Stimulated activated naive B cell treated with anti-CD40 and anti-IgM and Interleukin-4, amounts not matched to agents 10 μg/mL and 1 μg/mL and 100 μg/mL, for 72 hours (primary cell): ENCODE data around the gene CD4.

Source experiments
- ATAC-seq, 2 donors: fragments of 150-1000 bp; cut with Tn5 transposase; replicated peaks; 2 replicates each; pipeline ENCODE4 v1.10.0; 2021; ENCODE audit warnings: moderate library complexity in 1 of 2
- DNase-seq: peaks from one replicate; pipeline ENCODE4 v3.0.0; 2021
- H3K27ac Mint-ChIP-seq: one replicate; pipeline ENCODE4 v1.8.0; 2022; ENCODE audit warnings: mild to moderate bottlenecking, mixed read lengths
- H3K27me3 Mint-ChIP-seq, 2 donors: one replicate each; pipeline ENCODE4 v1.8.0; 2022; ENCODE audit warnings: mixed read lengths in 2 of 2
- H3K36me3 Mint-ChIP-seq, 2 donors: one replicate each; pipeline ENCODE4 v1.8.0; 2022; ENCODE audit warnings: mixed read lengths in 2 of 2, mild to moderate bottlenecking in 1 of 2
- H3K4me1 Mint-ChIP-seq, 2 donors: one replicate each; pipeline ENCODE4 v1.8.0; 2022; ENCODE audit warnings: mixed read lengths in 2 of 2, mild to moderate bottlenecking in 1 of 2
- H3K4me3 Mint-ChIP-seq, 2 donors: one replicate each; pipeline ENCODE4 v1.8.0; 2022; ENCODE audit warnings: mild to moderate bottlenecking in 2 of 2, mixed read lengths in 2 of 2, moderate library complexity in 1 of 2
- H3K9me3 Mint-ChIP-seq, 2 donors: one replicate each; pipeline ENCODE4 v1.8.0; 2022; ENCODE audit warnings: mixed read lengths in 2 of 2, mild to moderate bottlenecking in 1 of 2

Gene CD4

DNA sequence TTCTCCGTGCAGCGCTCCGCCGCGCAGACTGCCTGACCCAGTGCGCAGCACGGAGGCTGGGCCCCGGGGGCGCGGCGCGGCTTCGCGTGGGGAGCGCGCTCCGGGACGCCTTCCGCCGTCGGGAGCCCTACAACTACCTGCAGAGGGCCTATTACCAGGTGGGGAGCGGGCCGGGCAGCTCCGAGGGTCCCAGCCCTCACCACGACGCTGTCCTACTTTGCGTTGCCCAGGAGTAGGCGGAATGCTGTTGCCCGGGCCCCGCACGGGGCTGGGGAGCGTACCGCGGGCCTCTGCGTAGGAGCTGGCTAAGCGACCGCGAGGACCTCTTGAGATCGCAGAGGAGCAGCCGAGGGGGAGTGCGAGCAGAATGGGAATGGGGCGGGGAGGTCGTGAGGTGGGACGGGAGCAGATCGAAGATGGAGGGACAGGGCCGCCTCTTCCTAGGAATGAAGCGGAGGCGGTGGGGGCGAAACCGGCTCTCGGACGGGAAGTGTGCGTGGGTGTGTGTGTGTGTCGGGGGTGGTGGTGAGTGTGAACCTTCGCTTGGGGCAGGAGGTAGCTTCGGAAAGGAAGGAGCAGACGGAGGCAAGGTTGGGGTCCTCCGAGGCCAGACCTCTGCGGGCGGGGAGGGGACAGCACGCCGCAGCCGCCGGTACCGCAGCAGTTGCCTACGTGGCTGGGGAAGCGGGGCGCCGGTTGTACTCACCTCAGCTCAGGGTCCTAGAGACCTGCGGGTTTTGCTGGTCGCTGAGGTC lies 39.6 kb downstream of the CD4 start:
- Mint-ChIP-seq H3K4me3 (peak overlapping the region; percentile 78 to 85), H3K36me3 (no peaks in the 10 kb centered on the region), H3K27me3 (peaks cover 74 to 90% of the 10 kb centered on the region in 2 donors), H3K27ac (peak overlapping the region; percentile 76), H3K9me3 (no peaks in the 10 kb centered on the region), H3K4me1 (peaks cover 21 to 30% of the 10 kb centered on the region in 2 donors)
- ATAC-seq: peak; percentile 43 to 59
- no peak for DNase-seq

DNA sequence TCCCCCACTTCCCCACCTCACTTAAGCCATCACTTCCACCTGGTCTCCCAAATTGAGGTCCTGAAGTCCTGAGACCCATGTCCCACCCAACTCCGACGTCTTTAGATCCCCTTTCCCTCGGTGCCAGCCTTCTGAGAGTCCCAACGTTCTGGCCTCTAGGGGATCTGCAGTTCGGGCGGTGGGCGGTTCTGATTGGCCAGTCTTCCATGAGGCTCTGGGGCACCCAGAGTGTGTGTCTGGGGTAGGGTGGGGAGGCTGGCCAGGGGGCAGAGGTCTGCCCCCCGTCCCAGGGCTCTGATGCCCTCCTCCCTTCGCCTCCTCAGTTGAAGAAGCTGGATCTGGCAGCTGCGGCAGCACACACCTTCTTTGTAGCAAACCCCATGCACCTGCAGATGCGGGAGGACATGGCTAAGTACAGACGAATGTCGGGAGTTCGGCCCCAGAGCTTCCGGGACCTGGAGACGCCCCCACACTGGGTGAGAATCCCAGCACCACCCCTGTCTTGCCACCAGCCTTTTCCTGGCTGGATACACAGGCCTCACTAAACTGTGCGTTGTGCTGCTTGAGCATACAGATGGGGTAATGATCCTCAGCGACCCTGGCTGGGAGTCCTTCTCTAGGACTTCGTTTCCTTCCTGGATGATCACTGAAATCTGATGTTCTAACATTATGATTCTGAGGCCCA lies 40.4 kb downstream of the CD4 start:
- Mint-ChIP-seq H3K27ac (peak overlapping the region; percentile 76), H3K4me3 (peak overlapping the region; percentile 78 to 85), H3K4me1 (peaks cover 21 to 30% of the 10 kb centered on the region in 2 donors), H3K36me3 (no peaks in the 10 kb centered on the region), H3K27me3 (peaks cover 71 to 85% of the 10 kb centered on the region in 2 donors), H3K9me3 (no peaks in the 10 kb centered on the region)
- no peak for DNase-seq
- no peak for ATAC-seq

DNA sequence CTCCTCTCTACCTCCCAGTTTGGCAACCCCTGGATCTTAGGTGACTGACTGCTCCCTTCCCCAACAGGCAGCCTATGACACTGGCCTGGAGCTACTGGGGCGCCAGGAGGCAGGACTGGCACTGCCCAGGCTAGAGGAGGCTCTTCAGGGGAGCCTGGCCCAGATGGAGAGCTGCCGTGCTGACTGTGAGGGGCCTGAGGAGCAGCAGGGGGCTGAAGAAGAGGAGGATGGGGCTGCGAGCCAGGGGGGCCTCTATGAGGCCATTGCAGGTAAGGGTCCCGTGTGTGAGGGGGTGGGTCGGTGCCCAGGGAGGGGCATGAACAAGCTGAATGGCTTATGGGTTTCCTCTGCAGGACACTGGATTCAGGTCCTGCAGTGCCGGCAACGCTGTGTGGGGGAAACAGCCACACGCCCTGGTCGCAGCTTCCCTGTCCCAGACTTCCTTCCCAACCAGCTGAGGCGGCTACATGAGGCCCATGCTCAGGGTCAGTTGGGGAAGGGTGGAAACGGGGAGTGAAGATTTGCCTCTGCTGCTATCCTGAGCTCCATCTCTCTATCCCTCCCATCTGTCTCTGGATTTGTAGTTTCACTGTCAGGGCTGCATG lies 41.1 kb downstream of the CD4 start:
- no peaks in the 10 kb centered on the region for H3K9me3 Mint-ChIP-seq
- no peak overlapping the region for H3K27ac Mint-ChIP-seq
- H3K27me3 Mint-ChIP-seq: peaks cover 64 to 83% of the 10 kb centered on the region in 2 donors
- no peak for ATAC-seq
- H3K4me3 Mint-ChIP-seq: no peak overlapping the region
- H3K4me1 Mint-ChIP-seq: peaks cover 19 to 28% of the 10 kb centered on the region in 2 donors
- DNase-seq: no peak
- no peaks in the 10 kb centered on the region for H3K36me3 Mint-ChIP-seq

DNA sequence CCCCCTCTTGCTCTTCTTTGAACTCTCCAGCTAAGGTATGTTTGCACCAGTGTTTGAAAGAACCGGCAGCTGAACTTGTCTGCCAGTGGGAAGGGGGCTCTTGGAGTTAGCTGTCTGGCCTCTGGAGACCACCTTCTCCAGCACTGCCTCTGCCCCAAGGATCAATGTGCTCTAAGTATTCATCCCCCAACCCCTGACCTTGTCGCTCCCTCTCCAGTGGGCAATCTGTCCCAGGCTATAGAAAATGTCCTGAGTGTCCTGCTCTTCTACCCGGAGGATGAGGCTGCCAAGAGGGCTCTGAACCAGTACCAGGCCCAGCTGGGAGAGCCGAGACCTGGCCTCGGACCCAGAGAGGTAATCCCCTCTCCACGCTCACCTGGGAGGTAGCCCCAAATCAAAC lies 41.7 kb downstream of the CD4 start:
- Mint-ChIP-seq H3K36me3 (no peaks in the 10 kb centered on the region), H3K27me3 (peaks cover 59 to 77% of the 10 kb centered on the region in 2 donors), H3K4me3 (no peak overlapping the region), H3K9me3 (no peaks in the 10 kb centered on the region), H3K4me1 (peaks cover 20 to 25% of the 10 kb centered on the region in 2 donors), H3K27ac (no peak overlapping the region)
- DNase-seq (no peak), ATAC-seq (no peak)

DNA sequence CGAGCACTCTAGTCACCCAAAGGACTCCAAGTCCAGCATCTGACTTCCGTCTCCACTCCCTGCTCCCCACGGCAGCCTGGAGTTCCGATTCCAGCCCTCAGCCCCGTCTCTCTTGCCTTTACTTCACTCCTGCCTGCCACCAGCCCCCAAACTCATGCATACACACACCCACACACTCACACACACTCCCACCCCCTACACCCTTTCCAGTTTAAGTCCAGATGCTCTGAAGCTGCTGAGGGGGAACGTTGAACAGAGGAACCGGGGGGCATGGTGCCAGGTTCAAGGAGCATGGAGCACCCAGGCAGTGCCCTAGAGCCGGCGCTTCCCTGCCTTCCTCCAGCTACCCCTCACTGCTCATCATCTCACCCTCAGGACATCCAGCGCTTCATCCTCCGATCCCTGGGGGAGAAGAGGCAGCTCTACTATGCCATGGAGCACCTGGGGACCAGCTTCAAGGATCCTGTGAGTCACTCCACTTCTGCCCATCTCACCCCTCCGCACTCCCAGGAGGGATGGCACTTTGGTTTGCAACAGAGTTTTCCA lies 42.2 kb downstream of the CD4 start:
- H3K4me3 Mint-ChIP-seq: no peak overlapping the region
- ATAC-seq (no peak), DNase-seq (no peak)
- peaks cover 20 to 25% of the 10 kb centered on the region in 2 donors for H3K4me1 Mint-ChIP-seq
- peaks cover 54 to 71% of the 10 kb centered on the region in 2 donors for H3K27me3 Mint-ChIP-seq
- no peak overlapping the region for H3K27ac Mint-ChIP-seq
- no peaks in the 10 kb centered on the region for H3K9me3 Mint-ChIP-seq
- no peaks in the 10 kb centered on the region for H3K36me3 Mint-ChIP-seq

DNA sequence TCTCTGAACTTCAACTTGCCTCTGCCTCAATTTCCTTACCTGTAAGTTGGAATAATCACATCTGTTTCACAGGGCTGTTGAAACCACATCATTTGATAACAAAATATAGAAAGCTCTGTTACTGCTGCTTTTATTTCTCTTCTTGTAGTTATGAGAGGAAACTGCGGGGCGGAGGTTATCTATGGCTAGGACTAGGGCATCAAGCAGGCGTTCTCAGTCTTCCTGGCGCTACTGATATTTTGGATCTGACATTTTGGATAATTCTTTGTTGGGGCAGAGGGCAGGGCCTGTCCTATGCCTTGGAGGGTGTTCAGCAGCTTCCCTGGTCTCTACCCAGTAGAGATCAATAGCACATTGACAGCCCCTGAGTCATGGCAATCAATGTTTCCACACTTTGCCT lies 42.8 kb downstream of the CD4 start:
- DNase-seq (no peak), ATAC-seq (no peak)
- Mint-ChIP-seq H3K36me3 (no peaks in the 10 kb centered on the region), H3K4me1 (peaks cover 20 to 23% of the 10 kb centered on the region in 2 donors), H3K4me3 (no peak overlapping the region), H3K27me3 (peaks cover 48 to 65% of the 10 kb centered on the region in 2 donors), H3K9me3 (no peaks in the 10 kb centered on the region), H3K27ac (no peak overlapping the region)

DNA sequence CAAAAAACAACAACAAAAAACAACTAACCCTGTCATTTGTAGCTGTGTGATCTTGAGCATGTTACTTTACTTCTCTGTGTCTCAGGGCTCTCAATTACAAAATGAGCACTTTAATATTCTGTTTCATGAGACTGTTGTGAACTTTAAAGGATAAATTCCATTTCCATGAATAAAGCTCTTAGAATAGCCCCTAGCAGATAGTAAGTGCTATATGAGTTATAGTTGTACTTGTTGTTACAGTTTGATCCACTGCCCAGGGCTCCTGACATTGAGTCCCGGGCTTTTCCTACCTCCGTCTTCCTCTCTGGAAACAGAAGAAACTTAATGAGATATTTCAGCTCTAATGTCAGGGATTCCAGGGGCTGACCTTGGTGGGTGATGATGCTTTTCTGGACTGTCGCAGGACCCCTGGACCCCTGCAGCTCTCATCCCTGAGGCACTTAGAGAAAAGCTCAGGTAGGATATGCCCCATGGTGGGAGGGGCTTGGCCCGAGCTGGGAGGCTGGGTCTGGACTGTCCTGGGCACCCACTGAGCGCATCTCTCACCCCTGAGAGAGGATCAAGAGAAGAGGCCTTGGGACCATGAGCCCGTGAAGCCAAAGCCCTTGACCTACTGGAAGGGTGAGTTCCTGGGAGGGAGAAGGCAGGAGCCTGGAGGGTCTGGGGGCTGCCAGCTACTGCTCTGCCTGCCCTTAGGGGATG lies 44.0 kb downstream of the CD4 start:
- no peak for ATAC-seq
- Mint-ChIP-seq H3K9me3 (no peaks in the 10 kb centered on the region), H3K4me1 (peaks cover 11 to 12% of the 10 kb centered on the region in 2 donors), H3K4me3 (no peak overlapping the region), H3K27ac (no peak overlapping the region), H3K27me3 (peaks cover 37 to 53% of the 10 kb centered on the region in 2 donors), H3K36me3 (no peaks in the 10 kb centered on the region)
- DNase-seq: no peak

DNA sequence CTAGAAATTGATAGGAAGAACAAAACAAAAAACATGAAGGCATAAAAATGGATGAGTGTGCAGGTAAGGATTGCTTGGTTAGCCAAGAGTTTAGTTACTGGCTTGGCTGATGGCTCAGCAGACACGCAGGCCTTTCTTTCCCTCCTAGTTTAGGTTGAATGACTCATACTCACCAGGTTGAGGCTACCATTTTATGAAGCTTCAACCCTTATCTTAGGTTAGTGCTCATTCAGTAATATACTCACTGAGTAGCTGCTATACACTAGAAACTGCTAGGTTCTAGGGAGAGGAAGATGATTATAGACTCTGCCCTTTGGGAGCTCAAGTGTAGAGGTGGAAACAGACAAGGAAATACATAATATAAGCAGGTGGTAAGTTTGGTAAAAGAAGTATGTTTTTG lies 44.9 kb downstream of the CD4 start:
- H3K9me3 Mint-ChIP-seq: no peaks in the 10 kb centered on the region
- H3K36me3 Mint-ChIP-seq: no peaks in the 10 kb centered on the region
- H3K27ac Mint-ChIP-seq: no peak overlapping the region
- H3K4me3 Mint-ChIP-seq: no peak overlapping the region
- DNase-seq: no peak
- peaks cover 5 to 11% of the 10 kb centered on the region in 2 donors for H3K4me1 Mint-ChIP-seq
- H3K27me3 Mint-ChIP-seq: peaks cover 31 to 46% of the 10 kb centered on the region in 2 donors
- no peak for ATAC-seq

DNA sequence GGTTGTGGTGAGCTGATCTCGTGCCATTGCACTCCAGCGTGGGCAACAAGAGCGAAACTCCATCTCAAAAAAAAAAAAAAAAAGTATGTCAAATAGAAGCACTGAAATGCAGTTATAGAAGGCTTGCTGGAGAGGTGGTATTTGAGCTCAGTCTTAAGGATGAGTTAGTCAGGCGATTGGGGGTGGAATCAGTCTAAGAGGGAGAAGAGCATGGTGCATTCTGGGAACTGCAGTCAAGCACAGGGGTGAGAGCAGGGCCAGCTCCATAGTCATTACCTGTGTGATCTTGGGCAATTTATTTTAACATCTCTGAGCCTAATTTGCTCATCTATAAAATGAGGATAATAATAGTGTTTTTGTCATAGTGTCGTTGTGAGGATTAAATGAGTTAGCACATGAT lies 45.5 kb downstream of the CD4 start:
- ATAC-seq (no peak), DNase-seq (no peak)
- Mint-ChIP-seq H3K27ac (no peak overlapping the region), H3K27me3 (peaks cover 27 to 40% of the 10 kb centered on the region in 2 donors), H3K9me3 (no peaks in the 10 kb centered on the region), H3K4me3 (no peak overlapping the region), H3K36me3 (no peaks in the 10 kb centered on the region), H3K4me1 (peaks cover 0 to 8% of the 10 kb centered on the region in 2 donors)

DNA sequence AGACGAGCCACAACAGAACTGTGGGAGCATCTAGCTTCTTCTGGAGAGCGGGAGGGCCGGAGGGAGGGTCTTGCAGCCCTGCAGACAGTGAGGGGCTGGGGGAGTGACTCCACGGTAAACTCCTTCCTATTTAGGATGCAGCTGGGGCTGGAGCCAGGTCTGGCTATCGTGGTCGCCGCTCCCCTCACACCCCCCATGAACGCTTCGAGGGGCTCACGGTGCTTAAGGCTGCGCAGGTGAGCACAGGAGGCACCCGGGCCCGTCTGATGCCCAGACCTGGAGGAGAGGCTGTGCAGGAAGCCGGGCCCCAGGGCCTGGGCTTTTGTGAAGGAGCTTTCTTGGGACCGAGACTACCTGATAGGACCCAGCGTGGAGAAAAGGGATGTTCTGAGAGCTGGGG lies 47.5 kb downstream of the CD4 start:
- no peaks in the 10 kb centered on the region for H3K9me3 Mint-ChIP-seq
- DNase-seq: no peak
- peaks cover 9 to 20% of the 10 kb centered on the region in 2 donors for H3K27me3 Mint-ChIP-seq
- no peak overlapping the region for H3K27ac Mint-ChIP-seq
- ATAC-seq: no peak
- no peak overlapping the region for H3K4me3 Mint-ChIP-seq
- H3K36me3 Mint-ChIP-seq: no peaks in the 10 kb centered on the region
- H3K4me1 Mint-ChIP-seq: peaks cover 0 to 11% of the 10 kb centered on the region in 2 donors

DNA sequence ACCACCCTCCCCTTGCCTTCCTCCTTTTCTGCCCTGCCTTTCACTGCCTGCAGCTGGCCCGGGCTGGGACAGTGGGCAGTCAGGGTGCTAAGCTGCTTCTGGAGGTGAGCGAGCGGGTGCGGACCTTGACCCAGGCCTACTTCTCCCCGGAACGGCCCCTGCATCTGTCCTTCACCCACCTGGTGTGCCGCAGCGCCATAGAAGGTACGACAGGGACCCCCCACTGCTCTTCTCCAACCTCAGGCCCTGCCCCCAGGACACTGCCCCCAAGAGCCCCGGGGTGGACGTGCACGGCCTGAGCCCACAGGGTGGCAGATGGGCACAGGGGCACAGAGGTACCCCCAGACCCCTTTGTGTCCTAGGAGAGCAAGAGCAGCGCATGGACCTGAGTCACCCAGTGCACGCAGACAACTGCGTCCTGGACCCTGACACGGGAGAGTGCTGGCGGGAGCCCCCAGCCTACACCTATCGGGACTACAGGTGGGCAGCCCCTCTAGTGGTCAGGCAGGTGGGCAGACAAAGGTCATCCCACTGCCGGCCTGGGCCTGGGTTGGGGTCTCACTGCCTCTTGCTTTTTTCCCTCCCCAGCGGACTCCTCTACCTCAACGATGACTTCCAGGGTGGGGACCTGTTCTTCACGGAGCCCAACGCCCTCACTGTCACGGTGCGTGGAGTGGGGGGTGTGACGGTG lies 48.2 kb downstream of the CD4 start:
- H3K27me3 Mint-ChIP-seq: peaks cover 5 to 16% of the 10 kb centered on the region in 2 donors
- H3K4me1 Mint-ChIP-seq: peaks cover 0 to 11% of the 10 kb centered on the region in 2 donors
- H3K36me3 Mint-ChIP-seq: no peaks in the 10 kb centered on the region
- no peak overlapping the region for H3K4me3 Mint-ChIP-seq
- no peak overlapping the region for H3K27ac Mint-ChIP-seq
- no peak for ATAC-seq
- no peak for DNase-seq
- H3K9me3 Mint-ChIP-seq: no peaks in the 10 kb centered on the region

DNA sequence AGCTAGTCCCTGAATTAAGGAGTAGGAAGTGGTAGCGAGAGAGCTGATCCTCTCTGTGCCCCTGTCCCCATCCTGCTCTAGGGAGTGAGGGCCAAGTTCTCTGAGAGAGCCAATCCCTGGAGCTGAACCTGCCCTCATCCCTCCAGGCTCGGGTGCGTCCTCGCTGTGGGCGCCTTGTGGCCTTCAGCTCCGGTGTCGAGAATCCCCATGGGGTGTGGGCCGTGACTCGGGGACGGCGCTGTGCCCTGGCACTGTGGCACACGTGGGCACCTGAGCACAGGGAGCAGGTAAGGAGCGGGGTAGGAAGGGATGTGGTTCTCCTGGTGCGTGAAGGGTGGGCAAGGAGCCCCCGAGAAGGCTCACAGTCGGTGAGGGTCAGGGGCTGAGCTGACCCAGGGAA lies 49.5 kb downstream of the CD4 start:
- Mint-ChIP-seq H3K27ac (no peak overlapping the region), H3K27me3 (peaks cover 16 to 21% of the 10 kb centered on the region in 2 donors), H3K36me3 (no peaks in the 10 kb centered on the region), H3K4me3 (no peak overlapping the region), H3K4me1 (peaks cover 0 to 11% of the 10 kb centered on the region in 2 donors), H3K9me3 (no peaks in the 10 kb centered on the region)
- no peak for ATAC-seq
- DNase-seq: no peak

DNA sequence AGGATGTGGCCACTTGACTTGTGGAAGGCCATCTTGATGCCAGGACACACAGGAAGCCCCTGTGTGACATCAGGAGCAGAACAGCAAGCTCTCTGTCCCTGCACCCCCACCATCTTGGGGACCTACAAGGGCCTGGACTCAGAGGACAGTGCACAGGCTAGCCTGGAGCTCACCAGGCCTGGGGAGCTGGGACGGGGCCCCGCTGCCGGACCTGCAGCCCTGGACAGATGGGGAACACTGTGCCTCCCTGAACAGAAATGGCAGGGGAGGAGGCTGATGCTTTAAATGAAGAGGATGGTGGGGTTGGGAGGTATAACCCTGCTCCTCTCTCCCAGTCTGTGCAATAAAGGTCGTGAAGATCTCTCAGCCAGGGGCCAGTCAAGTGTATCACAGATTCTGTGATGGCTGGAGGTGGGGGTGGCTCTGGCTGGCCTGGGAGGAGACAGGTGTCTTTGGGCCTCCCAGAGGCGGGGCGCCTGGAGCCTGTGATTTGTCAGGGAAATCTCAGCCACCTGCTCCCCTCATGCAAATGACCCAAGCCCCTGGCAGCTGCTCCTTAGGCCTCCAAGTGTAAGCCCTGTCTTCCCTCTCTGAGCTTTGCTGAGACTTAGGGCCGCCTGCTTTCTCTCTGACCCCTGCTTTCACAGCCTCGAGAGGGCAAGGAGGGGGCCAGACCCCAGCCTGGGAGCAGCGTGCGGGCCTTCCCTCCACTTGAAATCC lies 50.3 kb downstream of the CD4 start:
- H3K27me3 Mint-ChIP-seq: peaks cover 11 to 17% of the 10 kb centered on the region in 2 donors
- H3K4me1 Mint-ChIP-seq: peaks cover 0 to 11% of the 10 kb centered on the region in 2 donors
- H3K27ac Mint-ChIP-seq: no peak overlapping the region
- H3K9me3 Mint-ChIP-seq: no peaks in the 10 kb centered on the region
- no peaks in the 10 kb centered on the region for H3K36me3 Mint-ChIP-seq
- ATAC-seq (peak; percentile 28 to 32), DNase-seq (no peak)
- H3K4me3 Mint-ChIP-seq: no peak overlapping the region
